ENCODE data around the gene HPS4.

DNA sequence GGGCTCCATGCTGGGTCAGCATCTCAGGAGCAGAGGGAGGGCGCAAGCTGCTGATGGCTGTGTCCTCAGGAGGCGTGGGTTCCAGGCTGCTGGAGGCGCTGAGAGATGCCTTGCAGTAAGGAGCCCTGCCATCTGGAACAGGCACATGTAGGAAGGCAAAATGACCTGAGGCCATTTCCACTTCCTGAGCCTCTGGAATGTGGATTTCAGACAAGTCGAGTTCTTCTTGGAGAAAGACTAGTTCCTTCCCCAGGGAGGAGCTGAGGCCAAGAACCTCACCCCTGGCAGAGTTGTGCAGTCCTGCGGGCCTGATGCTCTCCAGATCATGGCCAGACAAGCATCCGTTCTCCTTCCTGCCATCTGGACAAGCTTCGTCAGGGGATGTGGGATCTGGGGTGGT lies 19.3 kb downstream of the HPS4 start:
- no peak for TF ChIP-seq POLR2A (IDR thresholded peaks at IDR 0.05)
- TF ChIP-seq, protein P1, sequence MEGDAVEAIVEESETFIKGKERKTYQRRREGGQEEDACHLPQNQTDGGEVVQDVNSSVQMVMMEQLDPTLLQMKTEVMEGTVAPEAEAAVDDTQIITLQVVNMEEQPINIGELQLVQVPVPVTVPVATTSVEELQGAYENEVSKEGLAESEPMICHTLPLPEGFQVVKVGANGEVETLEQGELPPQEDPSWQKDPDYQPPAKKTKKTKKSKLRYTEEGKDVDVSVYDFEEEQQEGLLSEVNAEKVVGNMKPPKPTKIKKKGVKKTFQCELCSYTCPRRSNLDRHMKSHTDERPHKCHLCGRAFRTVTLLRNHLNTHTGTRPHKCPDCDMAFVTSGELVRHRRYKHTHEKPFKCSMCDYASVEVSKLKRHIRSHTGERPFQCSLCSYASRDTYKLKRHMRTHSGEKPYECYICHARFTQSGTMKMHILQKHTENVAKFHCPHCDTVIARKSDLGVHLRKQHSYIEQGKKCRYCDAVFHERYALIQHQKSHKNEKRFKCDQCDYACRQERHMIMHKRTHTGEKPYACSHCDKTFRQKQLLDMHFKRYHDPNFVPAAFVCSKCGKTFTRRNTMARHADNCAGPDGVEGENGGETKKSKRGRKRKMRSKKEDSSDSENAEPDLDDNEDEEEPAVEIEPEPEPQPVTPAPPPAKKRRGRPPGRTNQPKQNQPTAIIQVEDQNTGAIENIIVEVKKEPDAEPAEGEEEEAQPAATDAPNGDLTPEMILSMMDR (IDR thresholded peaks at IDR 0.05) = no peak
